ENCODE results near the gene RHOF. TPM values are rescaled to one million over a fixed set of nuclear protein-coding genes. Genes with fewer than 3 reads are reported as not detected.

The RHOF gene
- total and polyA plus RNA-seq, 2 of the 13 experiments (the other 11 are each of a cell fraction or from before 2014, with no cell fraction given), result 14.6 to 32.2 TPM

DNA sequence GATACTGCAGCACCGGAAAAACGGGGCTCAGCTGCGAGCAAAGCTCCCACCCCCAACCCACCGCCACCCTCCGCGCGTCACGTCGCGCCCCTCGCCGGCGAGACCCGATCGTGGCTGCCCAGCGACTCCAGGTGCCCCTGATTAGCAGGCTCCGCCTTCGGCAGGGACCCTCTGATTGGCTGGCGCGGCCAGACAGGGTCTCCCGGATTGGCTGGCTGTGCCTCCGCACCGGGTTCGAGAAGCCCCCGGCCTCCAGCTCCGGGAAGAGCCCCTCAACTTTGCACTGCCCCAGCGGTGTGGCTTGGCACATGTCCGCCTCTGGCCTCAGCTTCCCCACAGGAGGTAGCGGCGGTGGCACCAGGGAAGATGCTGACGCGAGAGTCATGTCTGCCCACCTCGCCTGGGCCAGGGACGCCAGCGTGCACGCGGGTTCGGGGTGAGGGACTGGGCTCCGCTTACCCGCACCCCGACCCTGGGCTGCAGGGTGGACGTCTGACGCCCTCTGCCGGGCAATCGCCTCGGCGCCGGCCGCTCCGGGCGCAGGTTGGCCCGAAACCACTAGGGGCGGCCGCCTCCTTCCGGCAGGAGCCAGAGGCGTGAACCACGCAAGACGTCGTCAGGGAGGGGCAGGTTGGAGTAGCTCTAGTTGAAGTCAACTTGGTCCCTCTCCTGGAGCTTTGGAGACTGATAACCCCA lies 498 bp upstream of the RHOF start (continued):
- TF ChIP-seq, protein P1, sequence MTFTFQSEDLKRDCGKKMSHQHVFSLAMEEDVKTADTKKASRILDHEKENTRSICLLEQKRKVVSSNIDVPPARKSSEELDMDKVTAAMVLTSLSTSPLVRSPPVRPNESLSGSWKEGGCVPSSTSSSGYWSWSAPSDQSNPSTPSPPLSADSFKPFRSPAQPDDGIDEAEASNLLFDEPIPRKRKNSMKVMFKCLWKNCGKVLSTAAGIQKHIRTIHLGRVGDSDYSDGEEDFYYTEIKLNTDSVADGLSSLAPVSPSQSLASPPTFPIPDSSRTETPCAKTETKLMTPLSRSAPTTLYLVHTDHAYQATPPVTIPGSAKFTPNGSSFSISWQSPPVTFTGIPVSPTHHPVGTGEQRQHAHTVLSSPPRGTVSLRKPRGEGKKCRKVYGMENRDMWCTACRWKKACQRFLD (CRISPR knock-in tag; IDR thresholded peaks at IDR 0.05; ENCODE audit: borderline replicate concordance), result 0 out of 2 replicates have a peak, but pooled peaks have one; percentile 91
- peak; percentile 56 for TF ChIP-seq PHF8 (CRISPR knock-in tag; IDR thresholded peaks at IDR 0.05)
- 0 out of 2 replicates have a peak, but pooled peaks have one; percentile 38 for TF ChIP-seq ZNF639 (CRISPR knock-in tag; conservative IDR thresholded peaks at IDR 0.05)
- peak; percentile 77; the same call in 1 of the 3 replicates for TF ChIP-seq MXI1 (IDR thresholded peaks at IDR 0.05; ENCODE audit: borderline replicate concordance, low read depth, low read length)
- TF ChIP-seq, protein P2, sequence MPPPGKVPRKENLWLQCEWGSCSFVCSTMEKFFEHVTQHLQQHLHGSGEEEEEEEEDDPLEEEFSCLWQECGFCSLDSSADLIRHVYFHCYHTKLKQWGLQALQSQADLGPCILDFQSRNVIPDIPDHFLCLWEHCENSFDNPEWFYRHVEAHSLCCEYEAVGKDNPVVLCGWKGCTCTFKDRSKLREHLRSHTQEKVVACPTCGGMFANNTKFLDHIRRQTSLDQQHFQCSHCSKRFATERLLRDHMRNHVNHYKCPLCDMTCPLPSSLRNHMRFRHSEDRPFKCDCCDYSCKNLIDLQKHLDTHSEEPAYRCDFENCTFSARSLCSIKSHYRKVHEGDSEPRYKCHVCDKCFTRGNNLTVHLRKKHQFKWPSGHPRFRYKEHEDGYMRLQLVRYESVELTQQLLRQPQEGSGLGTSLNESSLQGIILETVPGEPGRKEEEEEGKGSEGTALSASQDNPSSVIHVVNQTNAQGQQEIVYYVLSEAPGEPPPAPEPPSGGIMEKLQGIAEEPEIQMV (CRISPR knock-in tag; IDR thresholded peaks at IDR 0.05; ENCODE audit: low read depth), result 0 out of 2 replicates have a peak, but pooled peaks have one; percentile 84
- no peak for TF ChIP-seq RBM22 (optimal IDR thresholded peaks at IDR 0.05; ENCODE audit: low read length)
- TF ChIP-seq BCL6 (CRISPR knock-in tag; IDR thresholded peaks at IDR 0.05), result peak; percentile 66
- peak; percentile 97 for TF ChIP-seq ZC3H13 (CRISPR knock-in tag; IDR thresholded peaks at IDR 0.05)
- peak; percentile 51; the same call in 1 of the 2 replicates for TF ChIP-seq CENPT (CRISPR knock-in tag; IDR thresholded peaks at IDR 0.05; ENCODE audit: low read depth)
- no peak for TF ChIP-seq ZNF550 (CRISPR knock-in tag; IDR thresholded peaks at IDR 0.05; ENCODE audit: borderline replicate concordance)
- no peak for TF ChIP-seq FOXP1 (IDR thresholded peaks at IDR 0.05)
- no peak for TF ChIP-seq FOXP1 (CRISPR knock-in tag; IDR thresholded peaks at IDR 0.05)
- 0 out of 2 replicates have a peak, but pooled peaks have one; percentile 29 for TF ChIP-seq THYN1 (CRISPR knock-in tag; IDR thresholded peaks at IDR 0.05; ENCODE audit: borderline replicate concordance, low read depth)
- peak; percentile 53; the same call in 1 of the 2 replicates for TF ChIP-seq ZNF652 (CRISPR knock-in tag; IDR thresholded peaks at IDR 0.05; ENCODE audit: borderline replicate concordance, low read depth)
- TF ChIP-seq ELF1 (CRISPR knock-in tag; IDR thresholded peaks at IDR 0.05), result peak; percentile 53
- TF ChIP-seq ZNF260 (CRISPR knock-in tag; IDR thresholded peaks at IDR 0.05; ENCODE audit: borderline replicate concordance, low read depth), result no peak
- peak; percentile 89 for TF ChIP-seq MYC (CRISPR knock-in tag; IDR thresholded peaks at IDR 0.05; ENCODE audit: borderline replicate concordance)
- peak; percentile 79 for TF ChIP-seq CBX1 (IDR thresholded peaks at IDR 0.05; ENCODE audit: low read depth)
- TF ChIP-seq, protein P3, sequence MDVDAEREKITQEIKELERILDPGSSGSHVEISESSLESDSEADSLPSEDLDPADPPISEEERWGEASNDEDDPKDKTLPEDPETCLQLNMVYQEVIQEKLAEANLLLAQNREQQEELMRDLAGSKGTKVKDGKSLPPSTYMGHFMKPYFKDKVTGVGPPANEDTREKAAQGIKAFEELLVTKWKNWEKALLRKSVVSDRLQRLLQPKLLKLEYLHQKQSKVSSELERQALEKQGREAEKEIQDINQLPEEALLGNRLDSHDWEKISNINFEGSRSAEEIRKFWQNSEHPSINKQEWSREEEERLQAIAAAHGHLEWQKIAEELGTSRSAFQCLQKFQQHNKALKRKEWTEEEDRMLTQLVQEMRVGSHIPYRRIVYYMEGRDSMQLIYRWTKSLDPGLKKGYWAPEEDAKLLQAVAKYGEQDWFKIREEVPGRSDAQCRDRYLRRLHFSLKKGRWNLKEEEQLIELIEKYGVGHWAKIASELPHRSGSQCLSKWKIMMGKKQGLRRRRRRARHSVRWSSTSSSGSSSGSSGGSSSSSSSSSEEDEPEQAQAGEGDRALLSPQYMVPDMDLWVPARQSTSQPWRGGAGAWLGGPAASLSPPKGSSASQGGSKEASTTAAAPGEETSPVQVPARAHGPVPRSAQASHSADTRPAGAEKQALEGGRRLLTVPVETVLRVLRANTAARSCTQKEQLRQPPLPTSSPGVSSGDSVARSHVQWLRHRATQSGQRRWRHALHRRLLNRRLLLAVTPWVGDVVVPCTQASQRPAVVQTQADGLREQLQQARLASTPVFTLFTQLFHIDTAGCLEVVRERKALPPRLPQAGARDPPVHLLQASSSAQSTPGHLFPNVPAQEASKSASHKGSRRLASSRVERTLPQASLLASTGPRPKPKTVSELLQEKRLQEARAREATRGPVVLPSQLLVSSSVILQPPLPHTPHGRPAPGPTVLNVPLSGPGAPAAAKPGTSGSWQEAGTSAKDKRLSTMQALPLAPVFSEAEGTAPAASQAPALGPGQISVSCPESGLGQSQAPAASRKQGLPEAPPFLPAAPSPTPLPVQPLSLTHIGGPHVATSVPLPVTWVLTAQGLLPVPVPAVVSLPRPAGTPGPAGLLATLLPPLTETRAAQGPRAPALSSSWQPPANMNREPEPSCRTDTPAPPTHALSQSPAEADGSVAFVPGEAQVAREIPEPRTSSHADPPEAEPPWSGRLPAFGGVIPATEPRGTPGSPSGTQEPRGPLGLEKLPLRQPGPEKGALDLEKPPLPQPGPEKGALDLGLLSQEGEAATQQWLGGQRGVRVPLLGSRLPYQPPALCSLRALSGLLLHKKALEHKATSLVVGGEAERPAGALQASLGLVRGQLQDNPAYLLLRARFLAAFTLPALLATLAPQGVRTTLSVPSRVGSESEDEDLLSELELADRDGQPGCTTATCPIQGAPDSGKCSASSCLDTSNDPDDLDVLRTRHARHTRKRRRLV (CRISPR knock-in tag; IDR thresholded peaks at IDR 0.05), result no peak; the same call in 1 of the 2 replicates
- no peak for TF ChIP-seq ZBTB3 (CRISPR knock-in tag; IDR thresholded peaks at IDR 0.05; ENCODE audit: borderline replicate concordance, low read depth)
- no peak for TF ChIP-seq FOXJ3 (CRISPR knock-in tag; IDR thresholded peaks at IDR 0.05; ENCODE audit: borderline replicate concordance)

Measured in HepG2 (cell line).